Globus pallidus (tissue), 1 donor: ENCODE results near the gene LRMDA.
A peak's percentile ranks its signal among the peaks of the same experiment; 100 is the strongest.
"Not testable (repeated sequence)": the region's sequence is repeated elsewhere in the genome, so short reads cannot be mapped to it uniquely, and the experiment has no call there.

Experiments
- DNase-seq: peaks from one replicate; pipeline ENCODE4 v3.0.0-alpha.2; 2015; ENCODE audit warnings: low spot score

LRMDA gene

DNA sequence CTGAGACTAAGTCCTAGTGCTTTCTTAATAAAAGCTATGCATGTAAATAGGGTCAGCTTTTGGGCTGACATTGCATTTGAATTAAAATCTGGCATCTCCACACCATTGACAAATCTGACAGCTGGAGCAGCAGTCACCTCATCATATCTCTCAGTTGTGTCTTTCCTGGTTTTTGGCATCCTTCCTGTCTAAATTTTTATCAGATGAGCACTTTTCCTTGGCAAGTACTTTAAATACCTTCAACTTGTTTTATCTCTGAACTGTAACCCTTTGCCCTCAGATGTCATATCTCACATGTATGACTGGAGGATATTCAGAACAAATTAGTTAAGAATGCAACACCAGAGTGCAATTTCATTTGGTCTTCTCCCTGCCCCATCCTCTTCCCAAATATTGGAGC is 1066.2 kb downstream of the LRMDA start:
- no peak for DNase-seq

GRCh38 chr10:76504823-76505222 is 1073.4 kb downstream of the LRMDA start:
- DNase-seq = no peak

DNA sequence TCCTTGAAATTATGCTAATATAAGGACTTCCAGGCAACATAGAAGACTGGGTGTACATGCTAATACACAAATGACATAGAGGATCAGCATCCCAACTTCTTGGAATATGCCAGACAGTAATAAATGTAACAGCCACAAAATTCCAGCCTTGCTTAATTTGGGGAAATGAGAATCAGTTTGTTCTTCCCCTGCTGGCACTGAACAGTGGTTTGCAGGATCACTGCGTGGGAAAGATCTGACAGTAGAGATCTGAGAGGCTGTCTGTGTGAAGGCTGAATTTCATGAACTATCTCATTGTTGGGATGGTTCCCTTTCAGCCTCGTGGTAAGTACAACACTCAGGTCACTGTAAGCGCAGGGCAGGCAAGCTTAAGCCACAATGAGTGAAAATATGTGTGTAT is 1078.0 kb downstream of the LRMDA start:
- DNase-seq = no peak

GRCh38 chr10:76514321-76514720 is 1082.9 kb downstream of the LRMDA start:
- DNase-seq = peak; percentile 21

DNA sequence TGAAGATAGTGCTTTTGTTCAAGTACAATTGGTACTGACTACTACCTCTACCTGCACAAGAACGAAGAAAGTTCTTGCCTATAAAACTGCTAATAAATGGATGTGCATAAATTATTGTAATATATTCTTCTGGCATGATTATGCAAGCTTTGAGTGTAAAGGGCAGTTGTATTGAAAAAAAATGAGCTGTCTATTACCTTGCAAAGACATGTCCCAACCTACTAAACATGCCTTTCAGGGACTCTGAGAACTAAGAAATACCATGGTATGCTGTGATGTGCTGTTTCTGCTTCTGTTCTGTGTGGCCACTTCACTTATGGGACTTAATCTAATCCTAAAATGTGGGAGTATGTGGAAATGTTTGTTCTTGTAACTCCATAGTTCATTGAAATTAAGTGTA is 1083.4 kb downstream of the LRMDA start:
- DNase-seq = no peak

DNA sequence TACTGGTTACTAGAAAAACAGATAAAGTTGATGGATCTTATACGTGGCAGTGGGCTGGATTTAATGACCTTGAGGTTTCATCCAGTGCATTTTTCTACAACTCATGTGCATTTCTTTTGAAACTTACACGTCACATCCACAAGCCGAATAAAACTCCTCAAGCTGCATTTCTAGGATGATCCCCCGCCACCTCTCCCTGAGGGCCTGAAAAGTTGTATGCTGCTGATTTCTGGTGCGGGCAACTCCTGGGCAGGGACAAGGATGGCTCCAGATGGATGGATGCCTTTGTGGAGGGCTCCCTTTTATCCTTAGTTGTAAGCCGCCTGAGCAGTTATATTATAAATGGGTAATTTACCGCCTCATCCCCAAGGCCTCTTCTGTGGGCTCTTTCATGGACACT is 1091.1 kb downstream of the LRMDA start:
- no peak for DNase-seq

DNA sequence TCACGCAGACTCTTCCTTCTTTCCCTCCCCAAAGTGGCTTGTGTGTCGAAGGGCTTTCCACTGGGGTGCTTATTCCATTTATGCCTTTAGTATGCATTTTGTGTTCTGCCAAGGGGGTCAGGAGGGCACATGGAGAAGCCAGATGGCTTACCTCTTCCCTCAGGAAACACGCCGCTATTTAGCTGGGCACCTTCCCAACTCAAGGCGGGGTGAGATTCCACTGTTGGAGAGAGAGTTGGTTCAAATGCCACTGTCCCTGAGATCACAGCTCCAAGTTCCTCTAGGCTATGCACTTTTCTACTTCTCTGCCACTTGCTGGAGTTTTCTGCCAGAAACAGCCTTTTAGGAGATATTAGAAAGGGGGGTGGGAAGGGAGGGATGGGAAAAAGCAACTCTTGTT is 1091.8 kb downstream of the LRMDA start:
- DNase-seq = no peak

DNA sequence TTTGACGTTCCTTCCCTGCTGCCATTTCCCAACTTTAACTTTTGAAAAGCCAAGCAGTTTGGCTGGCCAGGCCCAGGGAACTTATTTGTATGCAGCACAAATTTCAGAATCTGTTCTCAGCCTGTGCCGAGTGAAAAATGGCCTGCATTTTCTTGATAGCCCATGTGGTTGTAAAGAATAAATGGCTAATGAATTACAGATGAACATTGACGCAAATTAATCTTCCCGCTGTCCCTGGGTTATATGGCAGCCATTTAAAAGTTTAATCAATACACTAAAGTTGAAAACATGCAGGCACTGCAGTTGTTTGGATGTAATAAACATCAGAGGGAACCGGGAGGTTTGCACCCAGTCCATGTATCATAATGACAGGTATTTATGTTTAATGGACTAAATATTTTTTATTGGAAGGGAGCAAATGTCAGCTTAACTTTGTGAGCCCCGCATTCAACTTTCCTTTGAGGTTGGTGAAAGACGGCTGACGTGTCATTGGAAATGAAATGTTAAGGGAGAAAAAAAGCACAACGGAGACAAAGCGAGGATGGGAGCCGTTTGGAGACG is 1092.4 kb downstream of the LRMDA start:
- peak; percentile 10 for DNase-seq

- DNase-seq = not testable (repeated sequence)
Observed at GRCh38 chr10:76526833-76527232, 1095.4 kb downstream of the LRMDA start.

DNA sequence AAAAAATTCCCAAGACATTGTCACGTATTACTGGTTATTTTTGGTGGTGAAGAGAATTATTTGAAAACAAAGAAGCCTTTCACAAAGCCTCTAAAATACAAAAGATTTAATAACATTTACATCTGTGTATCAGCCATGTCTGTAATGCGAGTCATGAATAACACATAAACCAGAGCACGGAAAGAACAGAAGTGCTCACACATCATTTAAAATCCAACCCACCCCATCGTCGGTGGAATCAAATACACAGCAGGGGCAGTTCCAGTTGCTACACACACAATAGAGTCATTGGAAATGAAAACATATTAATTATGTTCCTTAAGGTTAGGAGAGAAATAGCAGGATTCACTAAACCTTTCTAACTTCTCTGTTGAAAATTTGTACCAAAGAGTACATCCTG is 1108.9 kb downstream of the LRMDA start:
- no peak for DNase-seq

GRCh38 chr10:76540786-76541185 is 1109.4 kb downstream of the LRMDA start:
- no peak for DNase-seq

DNA sequence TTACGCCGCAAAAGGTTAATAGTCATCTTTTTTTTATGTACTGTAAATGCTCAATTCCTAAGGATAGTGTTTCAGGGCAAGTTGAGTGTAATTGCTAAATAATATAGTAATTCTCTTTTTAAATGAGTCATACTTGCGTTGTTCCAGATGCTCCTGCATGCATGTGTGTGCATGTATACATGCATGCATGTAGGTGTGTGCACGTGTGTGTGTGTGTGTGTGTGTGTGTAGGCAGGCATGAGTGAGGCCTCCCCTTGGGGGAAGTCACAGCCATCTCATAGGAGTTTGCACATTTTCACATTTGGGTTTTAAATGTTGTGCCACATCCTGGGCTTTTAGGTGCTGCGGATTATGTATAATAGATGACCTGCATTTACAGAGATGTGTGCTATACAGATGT is 1110.4 kb downstream of the LRMDA start:
- DNase-seq = no peak

DNA sequence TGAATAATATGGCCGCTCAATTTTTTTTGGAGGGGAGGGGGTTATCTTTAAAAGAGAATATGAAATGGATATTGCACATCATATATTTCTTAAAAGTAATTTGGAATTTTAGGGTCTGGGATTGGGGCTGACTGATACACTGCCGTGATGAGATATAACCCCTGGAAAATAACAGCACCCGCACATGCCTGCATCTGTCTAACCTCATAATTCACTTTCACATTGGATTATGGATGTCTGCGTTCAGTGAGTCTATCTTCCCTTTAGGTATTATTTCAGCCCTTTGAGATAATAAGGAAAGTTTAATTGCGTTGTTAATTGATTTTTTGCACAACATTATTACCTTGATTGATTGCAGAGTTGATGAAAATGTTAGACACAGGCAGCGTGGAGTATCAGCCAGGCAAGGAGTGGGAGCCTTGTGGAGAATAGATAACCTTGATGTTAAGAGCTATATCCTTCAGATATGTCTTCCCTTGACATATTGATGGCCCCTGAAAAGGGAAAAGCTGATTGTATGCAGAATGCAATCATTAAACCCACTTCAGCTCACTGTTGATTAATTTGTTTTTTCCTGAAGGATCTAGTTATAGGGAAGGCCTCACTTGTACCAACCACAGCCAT is 1111.0 kb downstream of the LRMDA start:
- no peak for DNase-seq

DNA sequence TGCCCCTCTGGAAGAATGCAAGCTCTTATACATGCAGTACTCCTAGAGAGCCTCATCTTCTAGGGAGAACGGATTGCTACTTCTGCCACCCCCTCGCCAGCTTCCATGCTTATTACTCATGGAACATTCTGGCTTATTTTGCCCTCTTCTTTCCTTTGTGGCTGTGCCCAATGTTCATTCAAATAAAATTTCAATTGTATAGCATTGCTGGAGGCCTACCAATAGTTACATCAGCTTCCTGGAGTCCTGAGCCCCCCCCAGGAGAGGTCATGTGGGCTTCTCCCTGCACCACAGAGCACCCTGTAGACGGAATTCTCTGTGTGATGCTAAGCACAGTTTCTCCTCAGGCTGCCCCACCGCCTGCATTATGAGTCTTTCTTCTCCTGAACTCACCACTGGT is 1112.2 kb downstream of the LRMDA start:
- DNase-seq = no peak

DNA sequence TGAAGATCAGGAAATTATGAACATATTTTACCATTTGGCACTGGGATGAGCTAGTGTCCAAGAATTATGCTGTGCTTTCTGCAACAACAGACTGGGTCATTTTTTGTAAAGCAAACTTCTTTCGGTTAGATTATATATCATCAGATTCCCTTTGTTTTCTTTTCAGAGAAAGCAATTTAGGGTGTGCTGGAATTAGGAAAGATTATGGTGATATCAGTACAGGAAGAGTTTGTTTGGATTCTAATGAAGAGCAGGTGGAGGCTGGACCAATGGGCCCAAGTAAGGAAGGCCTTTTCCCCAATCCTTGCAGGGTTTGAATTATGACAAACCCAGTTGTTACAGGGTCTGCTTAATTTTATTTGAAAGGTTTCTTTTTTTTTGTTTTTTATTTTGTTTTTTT is 1113.4 kb downstream of the LRMDA start:
- DNase-seq = no peak

DNA sequence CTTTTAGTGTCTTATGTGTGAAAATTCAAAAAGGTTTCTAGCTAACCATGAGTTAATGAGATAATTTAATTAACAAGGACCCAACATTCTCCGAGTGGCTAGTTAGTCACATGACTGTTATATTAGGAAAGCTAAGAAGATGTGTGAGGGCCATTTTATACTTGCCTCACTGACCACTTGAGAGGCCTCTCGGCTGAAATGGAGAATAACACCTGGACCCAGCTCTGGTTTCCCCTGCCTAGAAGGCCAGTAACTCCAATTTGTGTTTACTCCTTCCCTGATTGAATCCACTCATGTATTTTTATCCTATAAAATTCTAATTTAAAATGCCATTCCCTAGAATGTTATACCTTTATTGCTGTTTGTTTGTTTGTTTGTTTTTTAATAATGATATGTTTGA is 1115.0 kb downstream of the LRMDA start:
- DNase-seq = no peak

DNA sequence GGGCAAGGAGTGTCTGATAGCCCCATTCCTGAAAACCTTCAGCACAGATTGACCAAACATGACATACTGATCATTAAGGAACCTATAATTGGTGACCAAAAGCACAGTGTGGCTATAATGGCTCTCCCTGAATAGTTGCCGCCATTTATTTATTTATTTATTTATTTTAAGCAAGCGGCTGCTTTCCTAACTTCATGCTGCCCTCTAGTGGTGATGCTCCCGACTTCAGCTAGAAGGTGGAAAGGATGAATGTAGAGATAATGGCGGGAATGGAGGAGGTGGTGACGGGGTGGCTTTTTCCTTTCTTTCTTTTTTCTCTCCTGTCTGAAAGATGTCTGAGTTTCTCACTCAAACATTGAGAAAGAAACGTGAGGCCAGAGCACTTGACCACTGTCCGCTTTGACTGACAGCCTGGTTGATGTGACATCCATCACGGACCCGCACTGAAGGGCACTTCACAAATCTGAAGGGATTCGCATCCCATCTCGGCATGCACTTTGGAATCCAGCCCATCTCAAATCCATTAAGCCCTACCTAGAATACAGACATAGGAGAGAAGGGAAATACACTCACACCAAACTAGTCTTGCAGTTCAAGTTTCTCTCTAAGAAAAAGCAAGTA is 1116.0 kb downstream of the LRMDA start:
- peak; percentile 72 for DNase-seq

GRCh38 chr10:76548716-76549115 is 1117.3 kb downstream of the LRMDA start:
- no peak for DNase-seq

DNA sequence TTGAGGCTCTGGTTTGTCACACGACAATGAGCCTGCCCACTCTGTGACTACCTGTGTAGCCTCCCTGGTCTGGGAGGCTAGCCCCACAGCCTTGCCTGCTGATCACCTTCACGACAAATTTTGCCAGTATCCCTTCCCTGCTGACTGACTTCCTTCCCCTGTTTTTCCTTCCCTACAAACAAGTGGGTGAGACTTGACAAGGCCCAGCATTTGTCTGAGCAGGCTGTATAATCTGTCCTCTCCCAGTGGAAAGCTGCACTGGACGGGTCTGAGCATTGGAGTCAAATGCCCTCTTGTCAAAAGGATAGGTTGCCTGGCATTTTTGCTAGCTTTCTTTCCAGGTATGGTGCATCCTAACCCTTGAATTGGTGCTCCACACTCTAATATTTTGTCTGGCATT is 1117.7 kb downstream of the LRMDA start:
- no peak for DNase-seq

DNA sequence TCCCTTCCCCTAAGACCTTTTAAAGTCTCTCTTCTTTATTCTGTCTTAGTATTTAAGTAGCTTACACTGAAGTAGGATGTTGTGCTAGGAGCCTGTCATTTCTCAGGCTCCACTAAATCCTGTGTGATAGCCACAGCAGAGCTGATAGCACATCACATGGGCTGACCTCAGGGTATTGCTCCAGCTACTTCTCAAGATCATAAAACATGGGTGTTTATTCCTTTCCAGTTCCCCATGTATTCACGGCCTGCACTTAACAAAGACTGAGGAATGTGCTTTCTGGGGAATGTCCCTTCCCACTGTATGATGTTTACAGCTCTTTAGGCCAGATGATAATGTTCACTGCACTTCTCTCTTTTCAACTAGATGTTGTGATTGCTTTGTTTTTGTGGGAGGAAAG is 1119.4 kb downstream of the LRMDA start:
- no peak for DNase-seq

DNA sequence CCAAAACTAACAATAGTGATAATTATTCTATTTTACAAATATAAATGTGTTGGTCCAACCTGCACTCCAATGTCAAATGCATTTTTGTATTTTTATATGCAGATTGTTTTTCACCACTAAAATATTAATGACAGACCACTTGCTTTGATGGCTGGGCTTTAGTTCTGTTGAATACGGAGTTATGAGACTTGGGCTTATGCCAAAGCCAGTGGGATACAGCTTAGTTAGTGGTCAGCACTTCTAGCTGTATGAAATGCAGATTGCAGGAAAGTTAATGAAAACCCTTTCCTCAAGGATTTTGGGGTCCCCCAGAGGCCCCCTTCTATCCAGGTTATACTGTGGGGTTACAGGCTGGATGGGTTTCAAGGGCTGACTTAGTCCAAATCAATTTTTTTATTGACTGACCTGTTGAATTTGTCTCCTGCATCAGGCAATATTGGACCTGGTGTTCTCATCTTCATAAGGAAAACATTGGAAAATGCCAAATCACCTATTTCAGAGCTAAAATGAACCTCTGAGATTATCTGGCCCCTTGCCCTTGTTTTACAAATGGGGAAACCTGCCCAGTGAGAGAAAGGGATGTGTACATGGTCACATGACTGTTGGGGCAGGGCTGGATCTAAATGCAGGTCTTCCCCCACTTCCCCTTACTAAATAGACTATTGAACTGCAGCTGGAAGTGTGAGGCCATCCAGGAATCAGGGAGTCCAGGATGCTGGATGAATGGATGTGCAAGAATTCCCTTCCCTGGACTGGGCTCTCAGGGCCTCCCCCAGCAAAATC is 1120.9 kb downstream of the LRMDA start:
- DNase-seq = no peak

- DNase-seq = no peak
Observed at GRCh38 chr10:76553263-76554032, 1122.0 kb downstream of the LRMDA start.
